ENCODE results near the gene BARX2.

- TF ChIP-seq, protein P1, sequence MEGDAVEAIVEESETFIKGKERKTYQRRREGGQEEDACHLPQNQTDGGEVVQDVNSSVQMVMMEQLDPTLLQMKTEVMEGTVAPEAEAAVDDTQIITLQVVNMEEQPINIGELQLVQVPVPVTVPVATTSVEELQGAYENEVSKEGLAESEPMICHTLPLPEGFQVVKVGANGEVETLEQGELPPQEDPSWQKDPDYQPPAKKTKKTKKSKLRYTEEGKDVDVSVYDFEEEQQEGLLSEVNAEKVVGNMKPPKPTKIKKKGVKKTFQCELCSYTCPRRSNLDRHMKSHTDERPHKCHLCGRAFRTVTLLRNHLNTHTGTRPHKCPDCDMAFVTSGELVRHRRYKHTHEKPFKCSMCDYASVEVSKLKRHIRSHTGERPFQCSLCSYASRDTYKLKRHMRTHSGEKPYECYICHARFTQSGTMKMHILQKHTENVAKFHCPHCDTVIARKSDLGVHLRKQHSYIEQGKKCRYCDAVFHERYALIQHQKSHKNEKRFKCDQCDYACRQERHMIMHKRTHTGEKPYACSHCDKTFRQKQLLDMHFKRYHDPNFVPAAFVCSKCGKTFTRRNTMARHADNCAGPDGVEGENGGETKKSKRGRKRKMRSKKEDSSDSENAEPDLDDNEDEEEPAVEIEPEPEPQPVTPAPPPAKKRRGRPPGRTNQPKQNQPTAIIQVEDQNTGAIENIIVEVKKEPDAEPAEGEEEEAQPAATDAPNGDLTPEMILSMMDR (IDR thresholded peaks at IDR 0.05; ENCODE audit: insufficient read depth, low read length), result no peak
- TF ChIP-seq POLR2AphosphoS5 (IDR thresholded peaks at IDR 0.05; ENCODE audit: low read depth) (no peak), REST (IDR thresholded peaks at IDR 0.05; ENCODE audit: insufficient replicate concordance, low read depth) (no peak), SPI1 (IDR thresholded peaks at IDR 0.05; ENCODE audit: borderline replicate concordance, low read depth) (no peak), GABPA (IDR thresholded peaks at IDR 0.05; ENCODE audit: low read depth) (no peak)
These were observed 49.6 kb downstream of the BARX2 start for GRCh38 chr11:129425214-129425613.
